ENCODE results near the gene TRMT11.

DNA sequence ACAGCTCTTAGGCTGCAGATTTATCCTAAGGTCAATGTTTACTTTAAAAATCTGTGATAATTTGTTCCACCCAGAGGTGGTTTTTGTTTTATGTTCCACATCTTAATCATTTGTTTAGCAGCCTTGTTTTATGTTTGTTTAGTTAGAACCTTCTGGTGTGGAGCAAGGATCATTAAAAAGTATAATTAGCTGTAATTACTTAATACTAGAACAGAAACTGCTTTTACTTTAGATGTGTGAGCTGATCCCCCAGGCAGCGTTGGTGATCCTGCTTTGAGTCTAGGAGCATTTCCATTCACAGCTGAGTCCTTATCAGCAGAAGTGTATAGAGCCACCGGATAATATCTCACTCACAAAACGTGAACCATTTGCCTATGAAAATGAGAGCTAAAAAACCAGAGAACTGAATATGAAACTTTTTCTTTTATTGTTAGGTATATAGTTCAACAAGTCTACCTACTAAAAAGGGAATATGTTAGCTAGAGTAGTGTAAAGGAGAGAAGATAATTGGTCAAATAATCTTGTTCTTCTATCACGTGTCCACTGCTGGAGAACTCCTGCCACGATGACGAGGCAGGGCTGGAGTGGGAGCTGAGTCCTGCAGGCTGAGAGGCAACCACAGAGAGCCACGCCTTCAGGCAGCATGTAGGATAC, 78.5 kb downstream of the TRMT11 start:
- TF ChIP-seq, protein P1, sequence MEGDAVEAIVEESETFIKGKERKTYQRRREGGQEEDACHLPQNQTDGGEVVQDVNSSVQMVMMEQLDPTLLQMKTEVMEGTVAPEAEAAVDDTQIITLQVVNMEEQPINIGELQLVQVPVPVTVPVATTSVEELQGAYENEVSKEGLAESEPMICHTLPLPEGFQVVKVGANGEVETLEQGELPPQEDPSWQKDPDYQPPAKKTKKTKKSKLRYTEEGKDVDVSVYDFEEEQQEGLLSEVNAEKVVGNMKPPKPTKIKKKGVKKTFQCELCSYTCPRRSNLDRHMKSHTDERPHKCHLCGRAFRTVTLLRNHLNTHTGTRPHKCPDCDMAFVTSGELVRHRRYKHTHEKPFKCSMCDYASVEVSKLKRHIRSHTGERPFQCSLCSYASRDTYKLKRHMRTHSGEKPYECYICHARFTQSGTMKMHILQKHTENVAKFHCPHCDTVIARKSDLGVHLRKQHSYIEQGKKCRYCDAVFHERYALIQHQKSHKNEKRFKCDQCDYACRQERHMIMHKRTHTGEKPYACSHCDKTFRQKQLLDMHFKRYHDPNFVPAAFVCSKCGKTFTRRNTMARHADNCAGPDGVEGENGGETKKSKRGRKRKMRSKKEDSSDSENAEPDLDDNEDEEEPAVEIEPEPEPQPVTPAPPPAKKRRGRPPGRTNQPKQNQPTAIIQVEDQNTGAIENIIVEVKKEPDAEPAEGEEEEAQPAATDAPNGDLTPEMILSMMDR (IDR thresholded peaks at IDR 0.05) = no peak
- no peak for TF ChIP-seq POLR2A (IDR thresholded peaks at IDR 0.05)
- no peak for TF ChIP-seq POLR2AphosphoS5 (IDR thresholded peaks at IDR 0.05)
- no peak for TF ChIP-seq EP300 (IDR thresholded peaks at IDR 0.05; ENCODE audit: low read depth)

All from transverse colon (tissue), 4 donors.